Stimulated activated CD8-positive, alpha-beta memory T cell treated with anti-CD3 and anti-CD28 coated beads, Interleukin-4, amount 100 ng/mL, for 1 hour (primary cell): ENCODE measurements around the gene TTLL8.

Experiments used
- DNase-seq, 2 donors: peaks; one replicate each; pipeline ENCODE4 v3.0.0-alpha.2; 2020; ENCODE audit warnings: low read depth in 2 of 2, low spot score in 1 of 2

TTLL8 gene

GRCh38 chr22:49969751-49970527 is 88.2 kb downstream of the TTLL8 start:
- DNase-seq, result no peak

GRCh38 chr22:49968831-49969661 is 89.1 kb downstream of the TTLL8 start:
- no peak for DNase-seq
